Duodenal mucosa (tissue), 2 donors: ENCODE results near the gene KIF3B.
A peak's percentile ranks its signal among the peaks of the same experiment; 100 is the strongest.

ENCODE experiments used
- H3K27ac ChIP-seq: one replicate; pipeline ENCODE4 v1.7.0; 2013; ENCODE audit warnings: low read depth, low read length
- H3K27me3 ChIP-seq, 2 donors: one replicate each; pipeline ENCODE4 v1.7.0; 2013; ENCODE audit warnings: low read length in 2 of 2, control low read depth in 1 of 2; ENCODE audit not compliant: insufficient read depth in 2 of 2, control insufficient read depth in 1 of 2
- H3K36me3 ChIP-seq, 2 donors: one replicate each; pipeline ENCODE4 v1.7.0; 2013; ENCODE audit warnings: low read length in 2 of 2, control low read depth in 1 of 2; ENCODE audit not compliant: insufficient read depth in 2 of 2, control insufficient read depth in 1 of 2
- H3K4me1 ChIP-seq, 2 donors: one replicate each; pipeline ENCODE4 v1.7.0; 2013; ENCODE audit warnings: low read length in 2 of 2, control low read depth in 1 of 2; ENCODE audit not compliant: insufficient read depth in 2 of 2, control insufficient read depth in 1 of 2
- H3K4me3 ChIP-seq, 2 donors: one replicate each; pipeline ENCODE4 v1.7.0; 2013; ENCODE audit warnings: low read length in 2 of 2, low read depth in 1 of 2
- H3K9ac ChIP-seq, 2 donors: one replicate each; pipeline ENCODE4 v1.7.0; 2013; ENCODE audit warnings: low read length in 2 of 2, low read depth in 1 of 2
- H3K9me3 ChIP-seq, 2 donors: one replicate each; pipeline ENCODE4 v1.7.0; 2013; ENCODE audit warnings: low read length in 2 of 2, control low read depth in 1 of 2; ENCODE audit not compliant: control insufficient read depth in 1 of 2

Gene KIF3B

DNA sequence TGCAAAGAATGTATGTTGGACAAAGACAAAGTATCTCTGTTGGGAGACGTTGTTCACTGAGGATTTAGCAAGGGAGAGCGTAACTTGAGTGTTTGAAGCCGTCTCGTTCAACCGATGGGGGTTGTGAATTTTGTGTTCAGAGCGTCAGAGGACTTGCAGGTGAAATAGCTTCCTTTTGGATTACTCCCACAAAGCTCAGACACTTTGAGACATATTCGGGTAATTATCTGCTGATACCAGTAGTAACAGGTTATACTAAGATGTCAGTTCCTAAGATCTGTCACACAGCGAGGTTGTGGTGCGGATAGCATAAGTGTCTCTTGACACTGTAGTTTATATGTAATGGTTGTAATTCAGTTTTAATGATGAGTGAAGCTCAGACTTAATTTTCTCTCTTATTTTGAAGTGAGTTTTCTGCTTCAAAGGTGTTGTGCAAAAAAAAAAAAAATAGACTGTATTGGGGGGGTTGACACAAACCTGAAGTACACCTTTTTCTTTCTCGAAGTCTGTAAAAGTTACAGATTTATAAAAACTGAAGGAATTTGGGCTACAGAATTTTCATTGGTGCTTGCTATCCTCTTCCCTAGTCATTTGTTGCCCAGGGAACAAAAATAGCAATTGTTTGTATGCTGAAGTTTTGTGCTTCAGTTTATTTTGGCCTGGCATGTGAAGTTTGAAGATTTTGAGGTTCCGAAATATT, 82.3 kb downstream of the KIF3B start:
- peak overlapping the region; percentile 33 for H3K27ac ChIP-seq
- H3K4me1 ChIP-seq: peaks cover 24 to 29% of the 10 kb centered on the region in 2 donors
- peak overlapping the region; percentile 90 to 91 for H3K4me3 ChIP-seq
- no peaks in the 10 kb centered on the region for H3K36me3 ChIP-seq
- H3K9ac ChIP-seq: peak overlapping the region; percentile 91 to 94
- no peaks in the 10 kb centered on the region for H3K9me3 ChIP-seq
- H3K27me3 ChIP-seq: no peaks in the 10 kb centered on the region

DNA sequence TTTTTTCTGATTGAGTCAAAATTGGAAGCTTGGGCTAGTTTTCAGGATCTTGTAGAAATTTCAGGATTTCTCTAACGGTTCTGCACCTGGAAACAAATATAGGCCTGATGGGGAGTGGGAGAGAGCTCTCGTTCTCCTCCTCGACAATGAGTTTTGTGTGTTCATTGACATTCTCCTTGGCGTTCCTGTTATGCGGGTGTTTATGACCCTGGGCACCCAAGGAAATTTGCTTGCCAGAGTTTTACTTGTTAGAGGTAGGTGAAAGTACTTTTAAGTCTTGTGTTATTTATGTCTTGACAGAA, 82.8 kb downstream of the KIF3B start:
- no peaks in the 10 kb centered on the region for H3K9me3 ChIP-seq
- H3K4me1 ChIP-seq: peaks cover 27 to 29% of the 10 kb centered on the region in 2 donors
- no peak overlapping the region for H3K27ac ChIP-seq
- no peaks in the 10 kb centered on the region for H3K27me3 ChIP-seq
- H3K9ac ChIP-seq: peak overlapping the region in 1 of 2 donors; percentile 91
- no peaks in the 10 kb centered on the region for H3K36me3 ChIP-seq
- peak overlapping the region; percentile 90 to 91 for H3K4me3 ChIP-seq

DNA sequence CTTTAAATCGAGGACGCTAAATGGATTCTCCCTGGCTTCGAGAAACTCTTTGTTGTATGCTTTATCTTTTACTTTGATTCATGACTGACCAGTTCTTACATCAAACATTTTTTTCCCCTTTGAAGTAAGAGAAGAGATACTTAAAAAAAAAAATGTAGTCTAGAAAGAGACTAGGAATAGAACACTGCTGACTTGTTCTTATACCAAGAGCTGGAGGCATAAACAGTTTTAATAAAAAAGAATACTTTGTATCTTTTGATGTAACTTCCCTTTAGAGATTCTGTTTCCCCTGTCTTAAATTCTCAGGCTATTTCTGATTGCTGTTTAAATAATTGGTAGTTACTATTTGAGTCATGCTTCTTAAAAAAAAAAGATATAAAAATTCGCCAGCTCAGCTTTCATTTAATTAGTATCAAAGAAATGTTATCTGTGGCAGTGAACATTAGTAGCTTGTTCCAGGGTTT, 85.5 kb downstream of the KIF3B start:
- Histone ChIP-seq H3K9ac (no peak overlapping the region), H3K27ac (no peak overlapping the region), H3K9me3 (no peaks in the 10 kb centered on the region), H3K4me3 (no peak overlapping the region), H3K27me3 (no peaks in the 10 kb centered on the region), H3K4me1 (peaks cover 26 to 30% of the 10 kb centered on the region in 2 donors), H3K36me3 (peaks cover 0 to 6% of the 10 kb centered on the region in 2 donors)

DNA sequence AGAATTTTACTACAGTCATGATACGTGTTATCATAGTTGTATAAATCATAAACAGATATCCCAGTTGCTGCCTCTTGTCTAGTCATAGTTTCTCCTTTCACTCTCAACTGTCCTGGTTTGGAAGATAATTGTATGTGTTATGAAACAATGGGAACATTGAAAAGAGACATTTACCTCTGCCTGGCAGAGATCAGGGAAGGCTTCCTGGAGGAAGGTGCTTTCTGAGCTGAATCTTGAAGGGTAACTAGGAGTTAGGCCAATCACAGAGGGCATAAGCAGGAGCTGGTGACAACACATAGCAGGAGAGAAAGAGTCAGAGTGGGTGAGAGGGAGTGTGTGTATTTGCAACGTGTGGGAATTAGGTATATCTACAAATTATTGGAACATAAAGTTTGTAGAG, 86.0 kb downstream of the KIF3B start:
- Histone ChIP-seq H3K4me1 (peaks cover 26 to 30% of the 10 kb centered on the region in 2 donors), H3K27ac (no peak overlapping the region), H3K9ac (no peak overlapping the region)

DNA sequence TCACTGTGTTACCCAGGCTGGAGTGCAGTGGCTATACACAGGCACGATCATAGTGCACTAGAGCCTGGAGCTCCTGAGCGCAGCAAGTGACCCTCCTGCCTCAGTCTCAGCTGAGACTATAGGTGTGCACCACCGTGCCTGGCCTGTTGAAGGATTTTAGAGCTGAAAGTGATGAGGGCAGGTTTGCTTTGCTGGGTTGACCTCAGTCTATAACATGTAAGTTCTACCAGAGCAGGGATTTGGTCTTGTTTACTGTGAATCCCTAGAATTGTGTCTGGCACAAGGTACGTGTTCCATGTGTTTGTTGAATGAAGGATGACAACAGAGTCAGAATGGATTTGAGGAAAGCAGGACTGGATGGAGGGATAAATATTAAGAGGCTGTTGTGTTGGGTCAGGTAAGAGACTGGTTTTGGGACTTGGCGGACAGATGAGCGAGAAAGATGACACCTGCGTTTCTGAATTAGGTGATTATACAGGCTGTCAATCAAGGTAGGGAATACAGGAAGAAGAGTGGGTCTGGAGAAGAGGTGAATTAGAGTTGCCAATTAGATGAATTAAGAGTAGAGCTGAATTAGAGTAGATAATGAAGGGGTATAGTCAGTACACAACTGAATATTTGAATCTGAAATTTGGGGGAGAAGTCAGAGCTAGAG, 87.2 kb downstream of the KIF3B start:
- Histone ChIP-seq H3K9me3 (no peaks in the 10 kb centered on the region), H3K27me3 (no peaks in the 10 kb centered on the region), H3K4me1 (peaks cover 26% of the 10 kb centered on the region in 2 donors), H3K36me3 (peaks cover 0 to 8% of the 10 kb centered on the region in 2 donors), H3K27ac (no peak overlapping the region), H3K9ac (no peak overlapping the region), H3K4me3 (no peak overlapping the region)

More for the DNA sequence above, 86.0 kb downstream of the KIF3B start:
- Histone ChIP-seq H3K27me3 (no peaks in the 10 kb centered on the region), H3K4me3 (no peak overlapping the region), H3K36me3 (peaks cover 0 to 6% of the 10 kb centered on the region in 2 donors), H3K9me3 (no peaks in the 10 kb centered on the region)

DNA sequence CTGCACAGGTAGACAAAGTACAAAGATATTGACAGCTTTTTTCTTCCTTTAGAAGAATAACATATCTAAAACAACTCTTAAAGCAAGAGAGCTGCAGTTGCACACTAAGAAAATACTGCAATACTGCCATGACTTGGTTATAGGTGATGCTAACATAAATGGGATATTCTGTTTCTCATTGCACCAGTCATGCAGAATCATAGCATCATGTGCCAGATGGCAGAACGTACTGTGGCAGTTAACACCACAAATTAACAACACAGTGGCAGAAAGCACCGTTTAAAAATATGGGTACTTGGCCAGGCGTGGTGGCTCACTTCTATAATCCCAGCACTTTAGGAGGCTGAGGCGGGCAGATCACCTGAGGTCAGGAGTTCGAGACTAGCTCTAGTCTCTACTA, 88.1 kb downstream of the KIF3B start:
- Histone ChIP-seq H3K4me3 (no peak overlapping the region), H3K9ac (peak overlapping the region in 1 of 2 donors; percentile 12), H3K9me3 (no peaks in the 10 kb centered on the region), H3K27ac (no peak overlapping the region), H3K27me3 (no peaks in the 10 kb centered on the region), H3K36me3 (peaks cover 0 to 14% of the 10 kb centered on the region in 2 donors), H3K4me1 (peaks cover 23 to 26% of the 10 kb centered on the region in 2 donors)

DNA sequence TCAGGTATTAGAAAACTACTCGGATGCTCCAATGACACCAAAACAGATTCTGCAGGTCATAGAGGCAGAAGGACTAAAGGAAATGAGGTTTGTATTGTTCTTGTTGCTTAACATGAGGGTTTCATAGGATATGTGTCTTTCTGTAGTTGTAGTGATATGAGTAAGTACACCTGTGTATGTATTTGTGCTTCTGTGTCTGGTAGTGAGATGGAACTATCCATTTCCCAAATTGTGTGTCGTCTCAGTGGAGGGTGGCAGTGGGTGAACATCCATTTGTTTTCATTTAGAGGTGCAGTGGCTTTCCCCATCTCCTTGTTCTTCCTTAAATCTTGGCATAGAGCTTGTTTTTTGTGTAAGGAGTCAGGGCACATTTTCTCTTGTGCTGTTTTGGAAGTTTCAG, 88.9 kb downstream of the KIF3B start:
- Histone ChIP-seq H3K9ac (no peak overlapping the region), H3K27ac (no peak overlapping the region), H3K27me3 (no peaks in the 10 kb centered on the region), H3K4me3 (no peak overlapping the region), H3K9me3 (no peaks in the 10 kb centered on the region), H3K4me1 (peaks cover 23 to 26% of the 10 kb centered on the region in 2 donors), H3K36me3 (peaks cover 0 to 18% of the 10 kb centered on the region in 2 donors)

DNA sequence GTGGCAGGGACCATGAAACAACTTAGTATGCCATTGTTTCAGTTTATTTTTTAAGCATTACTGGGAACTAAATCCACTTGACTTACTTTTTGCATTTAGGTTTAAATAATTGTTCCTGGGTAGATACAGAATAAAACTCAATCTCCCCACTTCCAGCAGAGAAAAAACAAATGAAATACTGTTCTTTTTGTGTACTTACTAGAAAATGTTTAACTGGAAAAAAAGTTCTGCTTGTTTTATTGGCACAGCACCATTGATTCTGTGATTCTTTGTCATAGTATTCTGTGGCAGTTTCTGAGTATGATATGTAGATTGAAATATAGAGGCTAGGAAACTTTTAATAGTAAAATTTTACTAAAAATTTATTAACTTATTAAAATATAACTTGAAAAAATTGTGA, 90.9 kb downstream of the KIF3B start:
- Histone ChIP-seq H3K4me3 (no peak overlapping the region), H3K9ac (no peak overlapping the region), H3K27ac (no peak overlapping the region), H3K9me3 (no peaks in the 10 kb centered on the region), H3K4me1 (peaks cover 10 to 13% of the 10 kb centered on the region in 2 donors), H3K36me3 (peaks cover 3 to 25% of the 10 kb centered on the region in 2 donors), H3K27me3 (no peaks in the 10 kb centered on the region)

DNA sequence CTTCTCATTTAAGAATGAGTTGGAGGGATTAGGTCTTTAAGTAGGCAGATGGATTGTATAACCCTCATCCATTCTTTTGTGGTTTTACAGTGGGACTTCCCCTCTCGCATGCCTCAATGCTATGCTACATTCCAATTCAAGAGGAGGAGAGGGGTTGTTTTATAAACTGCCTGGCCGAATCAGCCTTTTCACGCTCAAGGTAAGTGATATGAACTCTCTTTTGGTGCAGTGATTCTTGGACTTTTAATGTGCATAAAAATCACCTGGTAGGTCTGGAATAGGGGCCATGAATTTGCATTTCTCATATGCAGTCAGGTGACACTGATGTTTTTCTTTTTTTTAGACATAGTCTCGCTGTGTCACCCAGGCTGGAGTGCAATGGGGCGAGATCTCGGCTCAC, 91.5 kb downstream of the KIF3B start:
- Histone ChIP-seq H3K36me3 (peaks cover 3 to 25% of the 10 kb centered on the region in 2 donors), H3K9me3 (no peaks in the 10 kb centered on the region), H3K4me1 (peaks cover 7 to 9% of the 10 kb centered on the region in 2 donors), H3K27ac (no peak overlapping the region), H3K27me3 (no peaks in the 10 kb centered on the region), H3K9ac (no peak overlapping the region), H3K4me3 (no peak overlapping the region)

DNA sequence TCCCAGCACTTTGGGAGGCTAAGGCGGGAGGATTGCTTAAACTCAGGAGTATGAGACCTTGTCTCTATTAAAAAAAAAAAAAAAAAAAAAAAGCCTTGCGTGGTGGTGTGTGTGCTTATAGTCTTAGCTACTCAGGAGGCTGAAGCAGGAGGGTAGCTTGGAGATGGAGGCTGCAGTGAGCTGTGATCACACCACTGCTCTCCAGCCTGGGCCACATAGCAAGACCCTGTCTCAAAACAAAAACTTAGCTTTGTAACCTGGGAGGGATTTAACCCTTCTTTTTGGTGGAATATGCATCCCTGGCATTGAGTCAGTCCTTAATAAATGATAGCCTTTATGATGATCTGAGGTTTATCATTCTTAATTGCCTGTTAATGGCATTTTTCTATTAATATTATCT, 93.4 kb downstream of the KIF3B start:
- Histone ChIP-seq H3K27ac (no peak overlapping the region), H3K36me3 (peaks cover 3 to 25% of the 10 kb centered on the region in 2 donors), H3K4me1 (peaks cover 6 to 7% of the 10 kb centered on the region in 2 donors), H3K9ac (no peak overlapping the region), H3K4me3 (no peak overlapping the region), H3K27me3 (no peaks in the 10 kb centered on the region), H3K9me3 (no peaks in the 10 kb centered on the region)
